SIG-M5 treated with dmso at 0.1 percent for 504 hours (cell line): ENCODE data around the gene PRKAR2A.
"Not testable (repeated sequence)": the region's sequence is repeated elsewhere in the genome, so short reads cannot be mapped to it uniquely, and the experiment has no call there.

Experiments
- DNase-seq: peaks from one replicate; lab custom pipeline; 2025; ENCODE audit not compliant: unreplicated experiment; lab: John Stamatoyannopoulos, UW

The PRKAR2A gene

GRCh38 chr3:48837163-48837562, 10.5 kb downstream of the PRKAR2A start:
- DNase-seq = no peak

GRCh38 chr3:48835650-48836366, 11.9 kb downstream of the PRKAR2A start:
- DNase-seq = peak; percentile 12

DNA sequence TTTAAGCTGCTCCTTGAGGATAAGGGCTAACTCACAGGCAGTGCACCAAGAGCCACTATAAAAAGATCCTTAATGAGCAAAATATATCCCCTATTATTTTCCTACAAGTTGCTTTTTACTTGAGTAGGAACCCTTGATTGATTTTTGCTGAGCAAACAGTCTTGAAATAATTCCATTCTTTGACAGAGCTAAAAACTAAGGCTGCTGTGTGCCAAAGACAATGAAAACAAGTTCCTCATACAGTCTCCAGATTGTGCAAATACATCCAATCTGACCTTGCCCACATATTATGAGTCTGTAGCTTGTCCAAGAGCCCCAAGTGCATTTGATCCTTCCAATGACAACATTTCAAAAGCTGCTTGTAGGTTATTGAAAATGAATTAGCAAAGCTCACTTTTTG, 15.0 kb downstream of the PRKAR2A start:
- peak; percentile 7 for DNase-seq

- no peak for DNase-seq
These were observed 17.0 kb downstream of the PRKAR2A start for GRCh38 chr3:48830715-48831114.

DNA sequence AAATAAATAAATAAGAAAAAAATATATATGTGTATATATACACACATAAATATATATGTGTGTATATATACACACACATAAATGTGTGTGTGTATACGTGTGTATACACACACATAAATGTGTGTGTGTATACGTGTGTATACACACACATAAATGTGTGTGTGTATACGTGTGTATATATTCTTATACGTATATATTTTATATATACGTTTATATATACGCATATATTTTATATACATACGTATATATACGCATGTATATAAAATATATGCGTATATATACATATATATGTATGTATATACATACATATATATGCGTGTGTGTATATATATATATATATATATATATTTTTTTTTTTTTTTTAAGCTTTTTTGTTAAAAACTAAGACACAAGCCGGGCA, 18.1 kb downstream of the PRKAR2A start:
- DNase-seq = not testable (repeated sequence)

- not testable (repeated sequence) for DNase-seq
These were observed 19.8 kb downstream of the PRKAR2A start for GRCh38 chr3:48827874-48828273.

DNA sequence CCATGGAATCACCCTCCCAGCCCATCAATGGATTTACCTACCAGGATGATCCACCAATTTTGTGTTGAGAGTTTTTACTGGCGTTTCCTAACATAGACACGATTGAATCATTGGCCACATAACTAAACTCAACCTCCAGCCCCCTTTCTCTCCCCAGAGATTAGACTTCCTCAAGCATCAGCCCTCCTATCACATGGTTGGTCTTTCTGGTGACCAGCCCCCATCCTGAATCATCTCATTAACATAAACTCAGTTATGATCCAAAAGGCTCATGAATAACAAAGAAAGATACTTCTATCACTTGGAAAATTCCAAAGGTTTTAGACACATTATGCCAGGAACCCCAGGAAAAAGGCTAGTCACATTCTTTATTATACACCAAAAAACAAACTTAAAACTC, 21.2 kb downstream of the PRKAR2A start:
- no peak for DNase-seq

GRCh38 chr3:48820612-48821324, 26.9 kb downstream of the PRKAR2A start:
- DNase-seq = no peak

GRCh38 chr3:48819234-48820221, 28.1 kb downstream of the PRKAR2A start:
- no peak for DNase-seq

DNA sequence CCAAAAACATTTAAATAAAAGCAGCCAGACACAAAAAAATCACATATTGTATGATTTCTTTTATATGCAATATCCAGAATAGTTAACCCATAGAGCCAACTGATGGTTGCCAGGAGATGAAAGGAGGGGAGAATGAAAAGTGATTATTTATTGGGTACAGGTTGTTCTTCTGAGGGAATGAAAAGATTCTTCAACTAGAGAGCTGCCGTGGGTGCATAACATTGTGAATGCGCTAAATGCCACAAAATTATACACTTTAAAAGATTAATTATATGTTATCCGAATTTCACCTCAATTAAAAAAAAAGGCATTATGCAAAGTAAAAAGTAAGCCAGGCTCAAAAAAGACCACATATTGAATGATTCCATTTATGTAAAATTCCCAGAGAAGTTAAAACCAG, 36.1 kb downstream of the PRKAR2A start:
- no peak for DNase-seq

DNA sequence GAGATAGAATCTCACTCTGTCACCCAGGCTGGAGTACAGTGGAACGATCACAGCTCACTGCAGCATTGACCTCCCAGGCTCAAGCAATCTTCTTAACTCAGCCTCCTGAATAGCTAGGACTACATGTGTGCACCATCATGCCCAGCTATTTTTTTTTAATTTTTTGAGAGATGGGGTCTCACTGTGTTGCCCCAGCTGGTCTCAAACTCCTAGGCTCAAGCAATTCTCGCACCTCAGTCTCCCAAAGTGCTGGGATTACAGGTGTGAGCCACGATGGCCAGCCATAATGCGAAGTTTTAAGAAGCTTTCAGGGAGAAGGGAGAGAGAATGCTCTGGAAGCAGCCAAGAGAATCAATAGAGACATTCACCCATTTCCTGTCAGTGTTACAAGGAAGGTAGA, 42.7 kb downstream of the PRKAR2A start:
- DNase-seq = no peak

DNA sequence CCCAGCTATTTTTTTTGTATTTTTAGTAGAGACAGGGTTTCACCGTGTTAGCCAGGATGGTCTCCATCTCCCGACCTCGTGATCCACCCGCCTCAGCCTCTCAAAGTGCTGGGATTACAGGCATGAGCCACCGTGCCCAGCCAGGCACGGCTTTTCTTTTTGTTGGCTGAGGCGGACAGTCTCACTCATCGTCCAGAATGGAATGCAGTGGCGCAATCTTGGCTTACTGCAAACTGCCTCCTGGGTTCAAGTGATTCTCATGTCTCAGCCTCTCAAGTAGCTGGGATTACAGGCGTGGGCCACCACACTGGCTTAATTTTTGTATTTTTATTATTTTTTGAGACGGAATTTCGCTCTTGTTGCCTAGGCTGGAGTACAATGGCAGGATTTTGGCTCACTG, 46.8 kb downstream of the PRKAR2A start:
- not testable (repeated sequence) for DNase-seq

DNA sequence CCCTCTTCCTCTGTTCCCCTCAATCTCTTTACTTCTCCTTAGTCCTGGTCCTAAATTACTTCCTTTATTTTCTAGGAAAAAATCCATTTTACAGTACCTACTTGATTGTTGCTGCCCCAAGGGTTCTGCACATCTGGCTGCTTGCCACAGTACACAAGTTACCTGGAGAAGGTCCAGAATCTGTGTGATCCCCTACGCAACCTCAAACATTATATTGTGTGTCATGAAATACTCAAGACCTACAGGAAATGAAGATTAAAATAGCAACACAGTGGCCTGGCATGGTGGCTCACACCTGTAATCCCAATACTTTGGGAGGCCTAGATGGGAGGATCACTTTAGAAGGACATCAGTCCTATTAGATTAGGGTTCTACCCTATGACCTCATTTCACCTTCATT, 48.7 kb downstream of the PRKAR2A start:
- DNase-seq = no peak

DNA sequence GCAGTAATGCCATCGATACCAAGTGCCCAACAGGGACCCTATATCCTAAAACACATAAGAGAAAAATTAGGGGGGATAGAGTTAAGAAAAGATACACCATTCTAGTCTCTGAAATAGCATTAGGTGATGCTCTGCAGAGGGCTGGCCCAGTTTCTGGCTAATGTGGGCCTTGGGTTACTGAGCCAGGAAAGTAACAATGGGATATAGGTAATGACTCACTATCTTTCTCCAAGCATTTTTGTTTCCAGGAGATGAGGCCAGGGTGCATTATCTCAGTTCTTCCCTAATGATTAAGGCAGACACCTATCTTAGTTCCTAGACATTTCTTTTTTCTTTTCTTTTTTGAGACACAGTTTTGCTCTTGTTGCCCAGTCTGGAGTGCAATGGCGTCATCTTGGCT, 50.0 kb downstream of the PRKAR2A start:
- DNase-seq = no peak

- DNase-seq = no peak
These were observed 51.5 kb downstream of the PRKAR2A start for GRCh38 chr3:48795997-48796732.

- not testable (repeated sequence) for DNase-seq
These were observed 54.2 kb downstream of the PRKAR2A start for GRCh38 chr3:48793484-48793883.

- DNase-seq = no peak
These were observed 58.0 kb downstream of the PRKAR2A start for GRCh38 chr3:48789665-48790064.

- DNase-seq = no peak
These were observed 59.0 kb downstream of the PRKAR2A start for GRCh38 chr3:48788544-48789162.

GRCh38 chr3:48784426-48785120, 63.1 kb downstream of the PRKAR2A start:
- DNase-seq = no peak

GRCh38 chr3:48783304-48783703, 64.4 kb downstream of the PRKAR2A start:
- DNase-seq = no peak
